Panc1 (cell line): ENCODE data around the gene CADM1. TPM values are rescaled to one million over a fixed set of nuclear protein-coding genes. Genes with fewer than 3 reads are reported as not detected.
A peak's percentile ranks its signal among the peaks of the same experiment; 100 is the strongest.

Experiments used
- ATAC-seq: fragments of 200-7000 bp; cut with Tn5 transposase; 2 replicates; pipeline ENCODE4 v1.9.1; 2020; ENCODE audit warnings: mild to moderate bottlenecking, moderate library complexity
- BruUV-seq: library from RNA; stranded (reverse); fragments of 400-500 nt; replicated peaks from 2 replicates; lab custom pipeline; 2021; lab: Mats Ljungman, UMichigan
- CTCF ChIA-PET: fragments of 300-600 bp; sonication (Branson Sonifier 250); formaldehyde crosslinking; loops from one replicate; lab custom pipeline; 2022; ENCODE audit warnings: antibody characterized with exemption; lab: Charles Lee
- POLR2A ChIA-PET: fragments of 300-600 bp; sonication (Branson Sonifier 250); formaldehyde crosslinking; loops from one replicate; lab custom pipeline; 2022; ENCODE audit warnings: antibody characterized with exemption; lab: Charles Lee
- DNase-seq: peaks from one replicate; pipeline ENCODE4 v3.0.0-alpha.2; 2010; ENCODE audit warnings: low read depth, low spot score
- H3K27ac ChIP-seq: 2 replicates; pipeline ENCODE4 v1.5.1; 2011; ENCODE audit warnings: mild to moderate bottlenecking, low read length, inconsistent platforms
- H3K27me3 ChIP-seq: fragments of 200-500 bp; sonication (Bioruptor generic); 2 replicates; pipeline ENCODE4 v1.6.0; 2014; ENCODE audit warnings: low read length, inconsistent platforms; ENCODE audit not compliant: control insufficient read depth, insufficient read depth
- H3K36me3 ChIP-seq: fragments of 200-500 bp; sonication (Bioruptor generic); 2 replicates; pipeline ENCODE4 v1.5.1; 2014; ENCODE audit warnings: inconsistent platforms, mild to moderate bottlenecking, low read length, moderate library complexity; ENCODE audit not compliant: control insufficient read depth, insufficient read depth
- H3K4me1 ChIP-seq: 2 replicates; pipeline ENCODE4 v1.5.1; 2011; ENCODE audit warnings: inconsistent platforms, mild to moderate bottlenecking, low read length, moderate library complexity; ENCODE audit not compliant: control insufficient read depth, insufficient read depth
- H3K4me3 ChIP-seq, 2 experiments: 2 replicates each; pipeline ENCODE4 v1.5.1; 2011 to 2012; ENCODE audit warnings: low read depth in 2 of 2, low read length in 2 of 2, mild to moderate bottlenecking in 2 of 2, inconsistent platforms in 1 of 2, moderate library complexity in 1 of 2
- H3K9me3 ChIP-seq: fragments of 200-500 bp; sonication (Bioruptor generic); 2 replicates; pipeline ENCODE4 v1.5.1; 2014; ENCODE audit warnings: low read depth, mild to moderate bottlenecking, inconsistent platforms, low read length, moderate library complexity; ENCODE audit not compliant: control insufficient read depth, insufficient read depth
- POLR2AphosphoS5 ChIP-seq: IDR thresholded peaks from 2 replicates; pipeline ENCODE4 v1.6.1; 2012; ENCODE audit warnings: mild to moderate bottlenecking, low read depth, low read length, moderate library complexity
- SIN3A ChIP-seq: IDR thresholded peaks from 2 replicates; pipeline ENCODE4 v1.6.1; 2012; ENCODE audit warnings: low read depth, mild to moderate bottlenecking, low read length, moderate library complexity, borderline replicate concordance; ENCODE audit not compliant: insufficient read depth
- TCF7L2 ChIP-seq: IDR thresholded peaks from 2 replicates; pipeline ENCODE4 v1.6.1; 2011; ENCODE audit warnings: mild to moderate bottlenecking, low read depth, low read length, inconsistent platforms
- in situ Hi-C: cut with HindIII; loops from 2 replicates; pipeline ENCODE4 v1.10.0; 2016; ENCODE audit warnings: low sequenced_read_pairs, low pct_unique_long_range_greater_than_20kb
- intact Hi-C: fragments of 100-400 bp; cut with micrococcal nuclease; formaldehyde crosslinking; loops from one replicate; pipeline ENCODE4 v1.10.0; 2022; ENCODE audit not compliant: unreplicated experiment
- total RNA-seq: library from RNA; stranded (reverse); gene quantifications from one replicate; pipeline ENCODE4 v1.2.1, GENCODE V29; 2021; ENCODE audit not compliant: unreplicated experiment
- TF ChIP-seq, protein P1 (sequence below), 2 experiments: IDR thresholded peaks; 2 replicates each; pipeline ENCODE4 v1.6.1; 2011 to 2012; ENCODE audit warnings: low read depth in 2 of 2, control low read depth in 1 of 2, low read length in 1 of 2, mild to moderate bottlenecking in 1 of 2, moderate library complexity in 1 of 2; ENCODE audit not compliant: insufficient read depth in 1 of 2
- TF ChIP-seq, protein P2 (sequence below): fragments of 450-650 bp; IDR thresholded peaks from 2 replicates; pipeline ENCODE4 v1.5.1; 2017; ENCODE audit warnings: mild to moderate bottlenecking

The CADM1 gene
- total RNA-seq, 1 experiment from 2014 or later, result 3.9 TPM

DNA sequence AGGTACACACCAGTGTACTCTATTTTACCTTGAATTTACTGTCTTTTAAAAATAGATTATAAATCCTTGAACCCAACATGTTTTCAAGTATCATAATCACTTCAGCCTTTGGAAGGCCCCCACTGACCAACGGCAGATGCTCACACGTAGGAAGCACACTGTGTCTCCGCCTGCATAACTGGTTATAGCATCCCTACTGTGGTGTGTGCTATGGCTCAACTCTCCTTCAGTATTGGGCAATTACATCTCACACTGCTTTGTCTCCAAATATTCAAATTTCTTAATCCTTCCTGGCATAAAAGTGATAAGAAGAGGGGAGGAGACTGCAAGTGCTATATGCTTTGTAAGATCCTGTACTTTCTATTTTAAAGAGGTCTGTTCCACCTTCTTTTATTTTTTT is 165.7 kb downstream of the CADM1 start:
- DNase-seq, result no peak
- no peak for ATAC-seq
- no TSS peak for BruUV-seq
- intact Hi-C loops (loop anchor here (5.0 to 10.0 kb wide), 4 partner anchors 169 to 939 kb away; no protein-coding TSS in a partner anchor), in situ Hi-C loops (no loop called here)
- Histone ChIP-seq H3K9me3 (no peaks in the 10 kb centered on the region), H3K36me3 (no peaks in the 10 kb centered on the region), H3K4me1 (no peaks in the 10 kb centered on the region), H3K4me3 (no peak overlapping the region), H3K27me3 (peaks cover 3% of the 10 kb centered on the region; the same call in 1 of the 2 replicates), H3K27ac (no peak overlapping the region)
- ChIA-PET POLR2A (no interaction called here), CTCF (no interaction called here)
- TF ChIP-seq, protein P1, sequence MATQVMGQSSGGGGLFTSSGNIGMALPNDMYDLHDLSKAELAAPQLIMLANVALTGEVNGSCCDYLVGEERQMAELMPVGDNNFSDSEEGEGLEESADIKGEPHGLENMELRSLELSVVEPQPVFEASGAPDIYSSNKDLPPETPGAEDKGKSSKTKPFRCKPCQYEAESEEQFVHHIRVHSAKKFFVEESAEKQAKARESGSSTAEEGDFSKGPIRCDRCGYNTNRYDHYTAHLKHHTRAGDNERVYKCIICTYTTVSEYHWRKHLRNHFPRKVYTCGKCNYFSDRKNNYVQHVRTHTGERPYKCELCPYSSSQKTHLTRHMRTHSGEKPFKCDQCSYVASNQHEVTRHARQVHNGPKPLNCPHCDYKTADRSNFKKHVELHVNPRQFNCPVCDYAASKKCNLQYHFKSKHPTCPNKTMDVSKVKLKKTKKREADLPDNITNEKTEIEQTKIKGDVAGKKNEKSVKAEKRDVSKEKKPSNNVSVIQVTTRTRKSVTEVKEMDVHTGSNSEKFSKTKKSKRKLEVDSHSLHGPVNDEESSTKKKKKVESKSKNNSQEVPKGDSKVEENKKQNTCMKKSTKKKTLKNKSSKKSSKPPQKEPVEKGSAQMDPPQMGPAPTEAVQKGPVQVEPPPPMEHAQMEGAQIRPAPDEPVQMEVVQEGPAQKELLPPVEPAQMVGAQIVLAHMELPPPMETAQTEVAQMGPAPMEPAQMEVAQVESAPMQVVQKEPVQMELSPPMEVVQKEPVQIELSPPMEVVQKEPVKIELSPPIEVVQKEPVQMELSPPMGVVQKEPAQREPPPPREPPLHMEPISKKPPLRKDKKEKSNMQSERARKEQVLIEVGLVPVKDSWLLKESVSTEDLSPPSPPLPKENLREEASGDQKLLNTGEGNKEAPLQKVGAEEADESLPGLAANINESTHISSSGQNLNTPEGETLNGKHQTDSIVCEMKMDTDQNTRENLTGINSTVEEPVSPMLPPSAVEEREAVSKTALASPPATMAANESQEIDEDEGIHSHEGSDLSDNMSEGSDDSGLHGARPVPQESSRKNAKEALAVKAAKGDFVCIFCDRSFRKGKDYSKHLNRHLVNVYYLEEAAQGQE (IDR thresholded peaks at IDR 0.05; ENCODE audit: insufficient read depth in 1 of 2, low read depth in 2 of 2, low read length in 1 of 2), result no peak
- TF ChIP-seq POLR2AphosphoS5 (no peak), TCF7L2 (no peak), SIN3A (no peak)
- TF ChIP-seq, protein P2, sequence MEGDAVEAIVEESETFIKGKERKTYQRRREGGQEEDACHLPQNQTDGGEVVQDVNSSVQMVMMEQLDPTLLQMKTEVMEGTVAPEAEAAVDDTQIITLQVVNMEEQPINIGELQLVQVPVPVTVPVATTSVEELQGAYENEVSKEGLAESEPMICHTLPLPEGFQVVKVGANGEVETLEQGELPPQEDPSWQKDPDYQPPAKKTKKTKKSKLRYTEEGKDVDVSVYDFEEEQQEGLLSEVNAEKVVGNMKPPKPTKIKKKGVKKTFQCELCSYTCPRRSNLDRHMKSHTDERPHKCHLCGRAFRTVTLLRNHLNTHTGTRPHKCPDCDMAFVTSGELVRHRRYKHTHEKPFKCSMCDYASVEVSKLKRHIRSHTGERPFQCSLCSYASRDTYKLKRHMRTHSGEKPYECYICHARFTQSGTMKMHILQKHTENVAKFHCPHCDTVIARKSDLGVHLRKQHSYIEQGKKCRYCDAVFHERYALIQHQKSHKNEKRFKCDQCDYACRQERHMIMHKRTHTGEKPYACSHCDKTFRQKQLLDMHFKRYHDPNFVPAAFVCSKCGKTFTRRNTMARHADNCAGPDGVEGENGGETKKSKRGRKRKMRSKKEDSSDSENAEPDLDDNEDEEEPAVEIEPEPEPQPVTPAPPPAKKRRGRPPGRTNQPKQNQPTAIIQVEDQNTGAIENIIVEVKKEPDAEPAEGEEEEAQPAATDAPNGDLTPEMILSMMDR, result no peak

DNA sequence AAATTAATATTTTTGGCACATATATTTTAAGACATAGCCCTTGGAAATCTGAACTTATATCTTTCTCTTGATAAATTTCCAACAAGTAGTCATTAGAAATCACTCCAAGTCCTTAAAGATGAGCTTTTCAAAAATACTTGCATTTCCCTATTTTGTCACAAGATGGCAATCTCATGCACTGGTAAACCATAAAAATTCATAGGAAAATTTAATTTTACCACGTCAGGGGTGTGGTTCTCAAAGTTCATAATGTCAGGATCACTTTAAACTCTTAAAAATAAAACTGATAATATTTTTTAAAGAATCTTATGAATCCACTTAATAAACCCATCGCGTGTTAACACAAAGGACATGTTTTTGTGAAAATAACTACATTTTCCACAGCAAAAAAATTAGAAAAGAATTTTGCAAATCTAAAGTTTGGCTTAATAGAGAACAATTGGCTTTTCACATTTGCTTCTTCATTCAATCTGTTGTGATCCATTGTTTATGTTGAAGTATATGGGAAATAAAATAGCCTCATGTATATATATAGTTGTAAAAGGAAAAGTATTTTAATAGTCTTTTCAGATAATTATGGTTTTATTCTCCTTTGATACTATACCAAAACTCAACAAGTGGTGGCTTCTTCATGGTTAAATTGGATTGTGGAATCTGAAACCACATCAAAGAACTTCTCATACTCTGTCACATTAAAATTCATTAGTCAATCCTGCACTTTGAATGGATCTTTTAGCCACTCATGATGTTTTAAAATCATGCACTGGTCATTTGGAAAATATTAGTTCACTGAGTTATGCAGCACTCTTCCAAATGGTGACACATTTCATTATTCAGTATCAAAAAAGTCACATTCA is 169.1 kb downstream of the CADM1 start:
- Histone ChIP-seq H3K9me3 (no peaks in the 10 kb centered on the region), H3K27me3 (peaks cover 7% of the 10 kb centered on the region; the same call in 1 of the 2 replicates), H3K27ac (no peak overlapping the region), H3K4me3 (no peak overlapping the region), H3K4me1 (no peaks in the 10 kb centered on the region), H3K36me3 (no peaks in the 10 kb centered on the region)
- BruUV-seq, result no TSS peak
- ATAC-seq, result no peak
- no peak for DNase-seq
- ChIA-PET POLR2A (no interaction called here), CTCF (interaction anchor here (0.6 kb wide), 1 partner anchor 640 kb away, joined by 4 read pairs; no protein-coding TSS in a partner anchor)
- intact Hi-C loops, result loop anchor here (5.0 to 10.0 kb wide), 4 partner anchors 172 to 942 kb away; no protein-coding TSS in a partner anchor
- TF ChIP-seq, protein P1 (IDR thresholded peaks at IDR 0.05; ENCODE audit: insufficient read depth in 1 of 2, low read depth in 2 of 2, low read length in 1 of 2), result no peak
- TF ChIP-seq, protein P2, result peak; percentile 77; the same call in 1 of the 2 replicates
- in situ Hi-C loops, result no loop called here
